Measurements from ENCODE around the gene KRT32.

- TF ChIP-seq CTCF (IDR thresholded peaks at IDR 0.05; ENCODE audit: insufficient read depth, low read length) (no peak), REST (IDR thresholded peaks at IDR 0.05; ENCODE audit: insufficient replicate concordance, low read depth) (no peak), POLR2AphosphoS5 (IDR thresholded peaks at IDR 0.05; ENCODE audit: low read depth) (no peak), GABPA (IDR thresholded peaks at IDR 0.05; ENCODE audit: low read depth) (no peak), SPI1 (IDR thresholded peaks at IDR 0.05; ENCODE audit: borderline replicate concordance, low read depth) (no peak)
These were observed 2.5 kb downstream of the KRT32 start for GRCh38 chr17:41464682-41465081.
